K562 (cell line): ENCODE results near the gene SIRPD. TPM values are rescaled to one million over a fixed set of nuclear protein-coding genes. Genes with fewer than 3 reads are reported as not detected.

Source experiments
- ATAC-seq: fragments of 200-7000 bp; cut with Tn5 transposase; 3 replicates; pipeline ENCODE4 v1.9.1; 2020; ENCODE audit warnings: moderate library complexity
- BruUV-seq: library from RNA; stranded (reverse); fragments of 400-500 nt; replicated peaks from 2 replicates; lab custom pipeline; 2021; lab: Mats Ljungman, UMichigan
- CTCF ChIA-PET: fragments of 300-600 bp; formaldehyde crosslinking; extraction: SDS; loops from one replicate; lab custom pipeline; 2021; ENCODE audit warnings: low intra/inter-chr PET ratio; lab: Yijun Ruan, JAX
- POLR2A ChIA-PET: fragments of 300-600, 350-650 bp; sonication (Branson Sonifier 250); formaldehyde crosslinking; extraction: SDS; loops from one replicate; lab custom pipeline; 2021; ENCODE audit warnings: antibody characterized with exemption, inconsistent platforms; lab: Yijun Ruan, JAX
- DNase-seq, 4 experiments: peaks; one replicate each; pipeline versions ENCODE4 v3.0.0 to v3.0.0-alpha.2; 2011 to 2018; ENCODE audit warnings: low spot score in 3 of 4, mixed read lengths in 3 of 4; ENCODE audit errors: extremely low read depth in 1 of 4
- FAIRE-seq: peaks from 2 replicates; lab custom pipeline; 2011; peaks lifted over from hg19 to GRCh38; lab: Jason Lieb, UNC
- H2AFZ ChIP-seq: 2 replicates; pipeline ENCODE4 v1.6.0; 2011; ENCODE audit warnings: low read depth, low read length, control low read depth, inconsistent platforms
- H3K27ac ChIP-seq: fragments of 200-600 bp; 3 replicates; pipeline ENCODE4 v1.8.0; 2011; ENCODE audit warnings: low read depth, mild to moderate bottlenecking, control low read depth, inconsistent platforms, low read length, moderate library complexity, mixed read lengths; ENCODE audit errors: extremely low read depth
- H3K27me3 ChIP-seq, 2 experiments: fragments of 300-600 bp in 1 of 2; 2 replicates in 1 of 2; 3 replicates in 1 of 2; pipeline versions ENCODE4 v1.6.0 to v1.8.0; 2011; ENCODE audit warnings: inconsistent platforms in 2 of 2, low read length in 2 of 2, mild to moderate bottlenecking in 1 of 2, mixed read lengths in 1 of 2, moderate library complexity in 1 of 2; ENCODE audit not compliant: control insufficient read depth in 2 of 2, insufficient read depth in 2 of 2
- H3K36me3 ChIP-seq: fragments of 300-600 bp; 3 replicates; pipeline ENCODE4 v1.8.0; 2011; ENCODE audit warnings: mild to moderate bottlenecking, low read length, inconsistent platforms; ENCODE audit not compliant: control insufficient read depth, insufficient read depth
- H3K4me1 ChIP-seq, 2 experiments: fragments of 200-600 bp in 1 of 2; replicated peaks in 1 of 2; 2 replicates in 1 of 2; 3 replicates in 1 of 2; pipeline versions ENCODE4 v1.5.1 to v1.8.0; 2011; ENCODE audit warnings: inconsistent platforms in 2 of 2, low read length in 2 of 2, mild to moderate bottlenecking in 1 of 2, mixed read lengths in 1 of 2, moderate library complexity in 1 of 2; ENCODE audit not compliant: control insufficient read depth in 2 of 2, insufficient read depth in 2 of 2
- H3K4me2 ChIP-seq: 2 replicates; pipeline ENCODE4 v1.6.1; 2011; ENCODE audit warnings: low read length, control low read depth, inconsistent platforms, mixed read lengths; ENCODE audit not compliant: insufficient read depth
- H3K4me3 ChIP-seq: fragments of 200-600 bp; sonication (generic), shearing (Covaris generic); 2 replicates; pipeline ENCODE4 v1.5.1; 2016; ENCODE audit warnings: control low read depth, inconsistent platforms
- H3K79me2 ChIP-seq: fragments of 200-600 bp; 3 replicates; pipeline ENCODE4 v1.8.0; 2011; ENCODE audit warnings: low read length, inconsistent platforms; ENCODE audit not compliant: control insufficient read depth, insufficient read depth
- H3K9ac ChIP-seq, 2 experiments: 2 replicates each; pipeline versions ENCODE4 v1.6.0 to v1.6.1; 2011; ENCODE audit warnings: low read depth in 2 of 2, low read length in 2 of 2, control low read depth in 1 of 2, inconsistent platforms in 1 of 2, mild to moderate bottlenecking in 1 of 2, mixed read lengths in 1 of 2; ENCODE audit not compliant: insufficient read depth in 1 of 2
- H3K9me1 ChIP-seq: one replicate; pipeline ENCODE4 v1.6.0; 2011; ENCODE audit warnings: inconsistent platforms, mild to moderate bottlenecking, low read length, moderate library complexity; ENCODE audit not compliant: control insufficient read depth, insufficient read depth
- H3K9me3 ChIP-seq: replicated peaks from 2 replicates; pipeline ENCODE4 v1.5.1; 2011; ENCODE audit warnings: low read depth, low read length, inconsistent platforms; ENCODE audit not compliant: control insufficient read depth, insufficient read depth
- H4K20me1 ChIP-seq: replicated peaks from 2 replicates; pipeline ENCODE4 v1.6.1; 2011; ENCODE audit warnings: low read length, inconsistent platforms, mixed read lengths; ENCODE audit not compliant: control insufficient read depth, insufficient read depth
- BCLAF1 ChIP-seq, 2 experiments: fragments of 450-650 bp in 1 of 2; IDR thresholded peaks; 2 replicates each; pipeline ENCODE4 v1.6.1; 2011 to 2017; ENCODE audit warnings: low read depth in 2 of 2, antibody characterized with exemption in 1 of 2, borderline replicate concordance in 1 of 2, low read length in 1 of 2, mild to moderate bottlenecking in 1 of 2, mixed read lengths in 1 of 2; ENCODE audit not compliant: control insufficient read depth in 1 of 2
- BCOR ChIP-seq: fragments of 450-650 bp; IDR thresholded peaks from 2 replicates; pipeline ENCODE4 v1.6.1; 2016
- HSF4 ChIP-seq: fragments of 250-450 bp; sonication (Bioruptor Pico); IDR thresholded peaks from 2 replicates; pipeline ENCODE4 v2.1.2; 2022; ENCODE audit warnings: mild to moderate bottlenecking, moderate library complexity, borderline replicate concordance
- WGBS: fragments of 100-300 bp; shearing (Covaris generic); methylation state at CpG from one replicate; pipeline ENCODE4 v1.1.6; 2016; ENCODE audit warnings: low coverage, mixed read lengths; ENCODE audit not compliant: insufficient coverage; ENCODE audit errors: missing lambda C conversion rate; 5-methylcytosine and 5-hydroxymethylcytosine counted together
- in situ Hi-C: fragments of 300-500 bp; cut with MboI; formaldehyde crosslinking; loops from 4 replicates; pipeline ENCODE4 v1.15.0; 2018; ENCODE audit warnings: inconsistent platforms, mixed read lengths
- intact Hi-C: fragments of 100-400 bp; cut with micrococcal nuclease; formaldehyde crosslinking; loops from 2 replicates; pipeline ENCODE4 v1.14.2; 2022
- polyA plus RNA-seq, 8 experiments: library from polyadenylated mRNA; depleted of rRNA in 4 of 8; stranded (reverse) in 5 of 8; unstranded in 3 of 8; fragments of >200 nt; fragmentation: Nextera tagmentation in 2 of 8; fragmentation: Illumina TruSeq in 1 of 8; extraction: Ambion mirVana in 2 of 8; extraction: Trizol in 1 of 8; gene quantifications; 2 replicates each; pipeline versions ENCODE4 v1.2.1 to v1.2.3, GENCODE V29; 2011 to 2014; ENCODE audit warnings: inconsistent platforms in 1 of 8, missing spikeins in 1 of 8
- small RNA-seq: library from RNA; depleted of rRNA; stranded (forward); fragments of <200 nt; gene quantifications from one replicate; pipeline ENCODE3, GENCODE V24; 2014
- total RNA-seq, 7 experiments: library from RNA; depleted of rRNA in 6 of 7; stranded (reverse); fragments of >200 nt in 6 of 7; fragmentation: Illumina TruSeq in 2 of 7; extraction: Trizol in 2 of 7; gene quantifications; 2 replicates each; pipeline versions ENCODE4 v1.2.1 to v1.2.3, GENCODE V29; 2011 to 2021; ENCODE audit warnings: low replicate concordance in 1 of 7
- TF ChIP-seq, protein P1 (sequence below): sonication (generic); formaldehyde crosslinking; IDR thresholded peaks from 2 replicates; pipeline ENCODE4 v1.8.0; 2022; ENCODE audit warnings: mild to moderate bottlenecking, missing genetic modification reagents

The SIRPD gene
- total and polyA plus RNA-seq, 9 of the 15 experiments (the other 6 are each of a cell fraction or from before 2014, with no cell fraction given) = not detected

- Histone ChIP-seq H3K79me2 (no peaks in the 10 kb centered on the region), H3K4me2 (no peak overlapping the region), H3K4me3 (no peak overlapping the region), H2AFZ (no peak overlapping the region), H3K9me3 (no peaks in the 10 kb centered on the region), H3K36me3 (no peaks in the 10 kb centered on the region), H3K9me1 (no peaks in the 10 kb centered on the region), H3K27me3 (peaks cover 3 to 12% of the 10 kb centered on the region in 2 experiments; a peak in 4 of 5 replicates), H3K9ac (no peak overlapping the region), H3K27ac (no peak overlapping the region), H4K20me1 (no peaks in the 10 kb centered on the region), H3K4me1 (no peaks in the 10 kb centered on the region; a peak in 1 of 5 replicates)
- TF ChIP-seq BCLAF1 (IDR thresholded peaks at IDR 0.05; ENCODE audit: borderline replicate concordance in 1 of 2, control insufficient read depth in 1 of 2, low read depth in 2 of 2, low read length in 1 of 2) = no peak
- TF ChIP-seq, protein P1, sequence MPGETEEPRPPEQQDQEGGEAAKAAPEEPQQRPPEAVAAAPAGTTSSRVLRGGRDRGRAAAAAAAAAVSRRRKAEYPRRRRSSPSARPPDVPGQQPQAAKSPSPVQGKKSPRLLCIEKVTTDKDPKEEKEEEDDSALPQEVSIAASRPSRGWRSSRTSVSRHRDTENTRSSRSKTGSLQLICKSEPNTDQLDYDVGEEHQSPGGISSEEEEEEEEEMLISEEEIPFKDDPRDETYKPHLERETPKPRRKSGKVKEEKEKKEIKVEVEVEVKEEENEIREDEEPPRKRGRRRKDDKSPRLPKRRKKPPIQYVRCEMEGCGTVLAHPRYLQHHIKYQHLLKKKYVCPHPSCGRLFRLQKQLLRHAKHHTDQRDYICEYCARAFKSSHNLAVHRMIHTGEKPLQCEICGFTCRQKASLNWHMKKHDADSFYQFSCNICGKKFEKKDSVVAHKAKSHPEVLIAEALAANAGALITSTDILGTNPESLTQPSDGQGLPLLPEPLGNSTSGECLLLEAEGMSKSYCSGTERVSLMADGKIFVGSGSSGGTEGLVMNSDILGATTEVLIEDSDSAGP (CRISPR knock-in tag) = no peak
- no peak for TF ChIP-seq BCOR
- no peak for TF ChIP-seq HSF4 (CRISPR knock-in tag)
- 3% methylated on average over 5 of the region's 5 CpGs for WGBS
- FAIRE-seq (no peak), ATAC-seq (no peak), DNase-seq (no peak)
- CTCF ChIA-PET = no interaction called here
- in situ Hi-C loops = no loop called here
- POLR2A ChIA-PET = no interaction called here
- intact Hi-C loops = no loop called here
- BruUV-seq = no TSS peak
These were observed 72.9 kb downstream of the SIRPD start for GRCh38 chr20:1484438-1485116.

Small RNA genes lying within 50 kb of the gene (small RNA-seq; reads per million reads assigned to genes)
- gene RNU6-917P = not detected

Other genes with a start within 250 kb of the SIRPD start
- gene SDCBP2, start 228.6 kb downstream of the SIRPD start, total RNA-seq (2014; rRNA removed) = 0.27 and 1.6 TPM in 2 replicates
- 0.77 and 0.80 TPM in 2 replicates for gene SDCBP2, start 228.6 kb downstream of the SIRPD start, total RNA-seq (2014; rRNA removed; fragmentation: Illumina TruSeq; extraction: Trizol)
- gene SDCBP2, start 228.6 kb downstream of the SIRPD start, total RNA-seq (2015; rRNA removed; fragmentation: Illumina TruSeq; extraction: Trizol) = 0.91 and 1.2 TPM in 2 replicates
- gene SDCBP2, start 228.6 kb downstream of the SIRPD start, total RNA-seq (2021) = 1.0 and 1.2 TPM in 2 replicates
- 0.71 and 2.1 TPM in 2 replicates for gene SDCBP2, start 228.6 kb downstream of the SIRPD start, polyA plus RNA-seq (2011; rRNA removed)
- 0.97 and 1.3 TPM in 2 replicates for gene SDCBP2, start 228.6 kb downstream of the SIRPD start, polyA plus RNA-seq (2014; fragmentation: Illumina TruSeq; extraction: Trizol)
- under 1 TPM; 0.06 to 0.07 TPM for gene SDCBP2, start 228.6 kb downstream of the SIRPD start, polyA plus RNA-seq (2014; fragmentation: Nextera tagmentation; extraction: Ambion mirVana)
- gene SDCBP2, start 228.6 kb downstream of the SIRPD start, polyA plus RNA-seq (2014; rRNA removed) = 1.2 and 1.3 TPM in 2 replicates
- 48.8 and 78.3 TPM in 2 replicates for gene FKBP1A, start 164.7 kb downstream of the SIRPD start, total RNA-seq (2014; rRNA removed)
- gene FKBP1A, start 164.7 kb downstream of the SIRPD start, total RNA-seq (2014; rRNA removed; fragmentation: Illumina TruSeq; extraction: Trizol) = 69.9 and 73.3 TPM in 2 replicates
- gene FKBP1A, start 164.7 kb downstream of the SIRPD start, total RNA-seq (2015; rRNA removed; fragmentation: Illumina TruSeq; extraction: Trizol) = 86.0 and 89.6 TPM in 2 replicates
- 176 and 177 TPM in 2 replicates for gene FKBP1A, start 164.7 kb downstream of the SIRPD start, total RNA-seq (2021)
- gene FKBP1A, start 164.7 kb downstream of the SIRPD start, polyA plus RNA-seq (2011; rRNA removed) = 368 and 488 TPM in 2 replicates
- gene FKBP1A, start 164.7 kb downstream of the SIRPD start, polyA plus RNA-seq (2014; fragmentation: Illumina TruSeq; extraction: Trizol) = 451 and 502 TPM in 2 replicates
- gene FKBP1A, start 164.7 kb downstream of the SIRPD start, polyA plus RNA-seq (2014; fragmentation: Nextera tagmentation; extraction: Ambion mirVana) = 10 to 100 TPM; 63.5 to 82.4 TPM
- 193 and 223 TPM in 2 replicates for gene FKBP1A, start 164.7 kb downstream of the SIRPD start, polyA plus RNA-seq (2014; rRNA removed)
- gene NSFL1C, start 90.9 kb downstream of the SIRPD start, total RNA-seq (2014; rRNA removed) = 69.8 and 82.5 TPM in 2 replicates
- 27.2 and 29.9 TPM in 2 replicates for gene NSFL1C, start 90.9 kb downstream of the SIRPD start, total RNA-seq (2014; rRNA removed; fragmentation: Illumina TruSeq; extraction: Trizol)
- gene NSFL1C, start 90.9 kb downstream of the SIRPD start, total RNA-seq (2015; rRNA removed; fragmentation: Illumina TruSeq; extraction: Trizol) = 35.4 and 36.3 TPM in 2 replicates
- 97.3 and 99.1 TPM in 2 replicates for gene NSFL1C, start 90.9 kb downstream of the SIRPD start, total RNA-seq (2021)
- 20.8 and 26.5 TPM in 2 replicates for gene NSFL1C, start 90.9 kb downstream of the SIRPD start, polyA plus RNA-seq (2011; rRNA removed)
- gene NSFL1C, start 90.9 kb downstream of the SIRPD start, polyA plus RNA-seq (2014; fragmentation: Illumina TruSeq; extraction: Trizol) = 104 and 119 TPM in 2 replicates
- gene NSFL1C, start 90.9 kb downstream of the SIRPD start, polyA plus RNA-seq (2014; fragmentation: Nextera tagmentation; extraction: Ambion mirVana) = 10 to 100 TPM; 39.3 to 47.0 TPM
- 53.8 and 71.3 TPM in 2 replicates for gene NSFL1C, start 90.9 kb downstream of the SIRPD start, polyA plus RNA-seq (2014; rRNA removed)
- not detected in 2 replicates for gene SIRPB2, start 66.3 kb downstream of the SIRPD start, total RNA-seq (2014; rRNA removed)
- not detected in 2 replicates for gene SIRPB2, start 66.3 kb downstream of the SIRPD start, total RNA-seq (2014; rRNA removed; fragmentation: Illumina TruSeq; extraction: Trizol)
- 0.07 TPM in 1 of 2 replicates, not detected in the other for gene SIRPB2, start 66.3 kb downstream of the SIRPD start, total RNA-seq (2015; rRNA removed; fragmentation: Illumina TruSeq; extraction: Trizol)
- not detected in 2 replicates for gene SIRPB2, start 66.3 kb downstream of the SIRPD start, total RNA-seq (2021)
- not detected in 2 replicates for gene SIRPB2, start 66.3 kb downstream of the SIRPD start, polyA plus RNA-seq (2011; rRNA removed)
- gene SIRPB2, start 66.3 kb downstream of the SIRPD start, polyA plus RNA-seq (2014; fragmentation: Illumina TruSeq; extraction: Trizol) = not detected in 2 replicates
- gene SIRPB2, start 66.3 kb downstream of the SIRPD start, polyA plus RNA-seq (2014; fragmentation: Nextera tagmentation; extraction: Ambion mirVana) = under 1 TPM in 1 of 2 experiments, not detected in 1; 0.07 TPM
- gene SIRPB2, start 66.3 kb downstream of the SIRPD start, polyA plus RNA-seq (2014; rRNA removed) = not detected in 2 replicates
- gene SIRPB1, start 62.3 kb upstream of the SIRPD start, total RNA-seq (2014; rRNA removed) = not detected in 2 replicates
- not detected in 2 replicates for gene SIRPB1, start 62.3 kb upstream of the SIRPD start, total RNA-seq (2014; rRNA removed; fragmentation: Illumina TruSeq; extraction: Trizol)
- gene SIRPB1, start 62.3 kb upstream of the SIRPD start, total RNA-seq (2015; rRNA removed; fragmentation: Illumina TruSeq; extraction: Trizol) = not detected in 2 replicates
- gene SIRPB1, start 62.3 kb upstream of the SIRPD start, total RNA-seq (2021) = not detected in 2 replicates
- not detected in 2 replicates for gene SIRPB1, start 62.3 kb upstream of the SIRPD start, polyA plus RNA-seq (2011; rRNA removed)
- not detected in 2 replicates for gene SIRPB1, start 62.3 kb upstream of the SIRPD start, polyA plus RNA-seq (2014; fragmentation: Illumina TruSeq; extraction: Trizol)
- gene SIRPB1, start 62.3 kb upstream of the SIRPD start, polyA plus RNA-seq (2014; fragmentation: Nextera tagmentation; extraction: Ambion mirVana) = not detected
- gene SIRPB1, start 62.3 kb upstream of the SIRPD start, polyA plus RNA-seq (2014; rRNA removed) = not detected in 2 replicates
- not detected in 2 replicates for gene SIRPG, start 100.1 kb upstream of the SIRPD start, total RNA-seq (2014; rRNA removed)
- gene SIRPG, start 100.1 kb upstream of the SIRPD start, total RNA-seq (2014; rRNA removed; fragmentation: Illumina TruSeq; extraction: Trizol) = not detected in 2 replicates
- not detected in 2 replicates for gene SIRPG, start 100.1 kb upstream of the SIRPD start, total RNA-seq (2015; rRNA removed; fragmentation: Illumina TruSeq; extraction: Trizol)
- not detected in 2 replicates for gene SIRPG, start 100.1 kb upstream of the SIRPD start, total RNA-seq (2021)
- gene SIRPG, start 100.1 kb upstream of the SIRPD start, polyA plus RNA-seq (2011; rRNA removed) = not detected in 2 replicates
- not detected in 2 replicates for gene SIRPG, start 100.1 kb upstream of the SIRPD start, polyA plus RNA-seq (2014; fragmentation: Illumina TruSeq; extraction: Trizol)
- not detected for gene SIRPG, start 100.1 kb upstream of the SIRPD start, polyA plus RNA-seq (2014; fragmentation: Nextera tagmentation; extraction: Ambion mirVana)
- gene SIRPG, start 100.1 kb upstream of the SIRPD start, polyA plus RNA-seq (2014; rRNA removed) = not detected in 2 replicates